NCI-H1694 treated with DMSO at 0.1 percent for 48 hours (cell line): ENCODE results near the gene RAMAC.
"Not testable (repeated sequence)": the region's sequence is repeated elsewhere in the genome, so short reads cannot be mapped to it uniquely, and the experiment has no call there.

Experiments
- DNase-seq: peaks from one replicate; lab custom pipeline; 2025; lab: John Stamatoyannopoulos, UW

Gene RAMAC

GRCh38 chr15:83014205-83014653 lies 28.2 kb downstream of the RAMAC start:
- DNase-seq: no peak

DNA sequence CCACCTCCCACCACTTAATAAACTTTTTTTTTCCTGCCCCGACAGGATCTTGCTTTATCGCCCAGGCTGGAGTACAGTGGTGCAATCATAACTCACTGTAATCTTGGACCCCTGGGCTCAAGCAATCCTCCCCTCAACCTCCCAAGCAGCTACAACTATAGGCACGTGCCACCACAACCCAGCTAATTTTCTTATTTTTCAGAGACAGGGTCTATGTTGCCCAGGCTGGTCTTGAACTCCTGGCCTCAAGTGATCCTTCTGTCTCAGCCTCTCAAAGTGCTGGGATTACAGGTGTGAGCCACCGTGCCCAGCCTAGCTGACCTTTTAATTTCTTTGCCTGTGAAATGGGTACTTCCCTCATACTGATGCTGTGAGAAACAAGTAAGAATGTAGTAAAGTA lies 29.4 kb downstream of the RAMAC start:
- DNase-seq: no peak

GRCh38 chr15:83016906-83017305 lies 30.9 kb downstream of the RAMAC start:
- no peak for DNase-seq

DNA sequence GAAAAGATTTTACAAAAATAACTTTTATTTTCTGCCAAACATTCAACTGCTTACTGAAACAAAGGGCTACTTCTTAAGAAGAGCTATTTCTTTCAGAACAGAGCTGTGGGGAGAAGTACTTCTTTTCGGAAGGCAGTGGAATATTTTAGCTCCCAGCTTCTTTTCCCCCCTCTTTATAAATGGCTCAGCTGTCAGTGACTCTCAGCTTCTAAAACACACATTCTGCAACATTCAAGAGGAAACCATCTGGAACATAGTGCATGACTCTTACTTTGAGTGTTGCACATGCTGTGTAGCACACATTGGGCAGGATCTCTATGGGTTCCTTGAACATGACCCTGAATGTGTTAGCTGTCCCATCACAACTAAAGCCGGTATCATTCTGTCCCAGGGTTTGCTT lies 32.4 kb downstream of the RAMAC start:
- no peak for DNase-seq

- no peak for DNase-seq
Measured at GRCh38 chr15:83030021-83030420, 44.0 kb downstream of the RAMAC start.

- DNase-seq: not testable (repeated sequence)
Measured at GRCh38 chr15:83031234-83031633, 45.2 kb downstream of the RAMAC start.

DNA sequence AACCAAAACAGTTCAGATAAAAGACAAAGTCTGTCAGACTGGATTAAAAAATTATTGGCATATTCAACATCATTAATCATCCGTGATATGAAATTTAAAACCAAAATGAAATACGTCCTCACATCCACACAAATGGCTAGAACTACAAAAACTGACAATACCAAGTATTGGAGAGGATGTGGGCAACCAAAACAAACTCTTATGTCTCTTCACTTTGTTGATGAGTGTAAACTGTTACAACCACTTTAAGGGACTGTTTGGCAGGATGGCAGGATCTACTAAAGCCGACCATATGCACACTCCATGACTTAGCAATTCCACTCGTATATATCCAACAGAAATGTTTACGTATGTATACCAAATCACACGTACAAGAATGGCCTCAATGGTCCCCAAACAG lies 50.2 kb downstream of the RAMAC start:
- DNase-seq: no peak

GRCh38 chr15:83039206-83039605 lies 53.2 kb downstream of the RAMAC start:
- no peak for DNase-seq
